Heart left ventricle (tissue), 16 donors: ENCODE results near the gene NUDT12. TPM values are rescaled to one million over a fixed set of nuclear protein-coding genes. Genes with fewer than 3 reads are reported as not detected.

Experiments used
- ATAC-seq, 4 donors: fragments of 200-7000 bp; cut with Tn5 transposase; one replicate each; pipeline ENCODE4 v1.9.1; 2020 to 2022; ENCODE audit warnings: moderate library complexity in 4 of 4, mild to moderate bottlenecking in 3 of 4, moderate number of reproducible peaks in 1 of 4
- DNase-seq, 5 donors: peaks; one replicate each; pipeline ENCODE4 v3.0.0-alpha.2; 2020
- H3K27ac ChIP-seq, 12 donors: fragments of 200-600 bp; sonication (generic) in 4 of 12; one replicate each; pipeline versions ENCODE4 v1.5.0 to v1.8.0; 2016 to 2022; ENCODE audit warnings: mild to moderate bottlenecking in 2 of 12
- H3K27me3 ChIP-seq, 9 donors: fragments of 200-600 bp; sonication (generic) in 2 of 9; one replicate each; pipeline versions ENCODE4 v1.5.1 to v1.8.0; 2016 to 2022; ENCODE audit warnings: mild to moderate bottlenecking in 3 of 9
- H3K36me3 ChIP-seq, 9 donors: fragments of 200-600 bp; sonication (generic) in 2 of 9; one replicate each; pipeline versions ENCODE4 v1.5.0 to v1.8.0; 2018 to 2022; ENCODE audit warnings: mild to moderate bottlenecking in 2 of 9
- H3K4me1 ChIP-seq, 12 donors: fragments of 200-600 bp; sonication (generic) in 4 of 12; one replicate each; pipeline versions ENCODE4 v1.5.0 to v1.8.0; 2016 to 2022; ENCODE audit warnings: mild to moderate bottlenecking in 3 of 12
- H3K4me3 ChIP-seq, 12 donors: fragments of 200-600 bp; sonication (generic) in 4 of 12; one replicate each; pipeline versions ENCODE4 v1.5.0 to v1.8.0; 2017 to 2022; ENCODE audit warnings: mild to moderate bottlenecking in 9 of 12, moderate library complexity in 4 of 12
- H3K9me3 ChIP-seq, 12 donors: fragments of 200-600 bp; sonication (generic) in 4 of 12; one replicate each; pipeline versions ENCODE4 v1.5.0 to v1.8.0; 2016 to 2022; ENCODE audit warnings: mild to moderate bottlenecking in 1 of 12
- POLR2A ChIP-seq, 2 donors: fragments of 450-650 bp; IDR thresholded peaks; one replicate each; pipeline ENCODE4 v1.6.1; 2017; ENCODE audit warnings: antibody characterized with exemption in 2 of 2, mild to moderate bottlenecking in 2 of 2, moderate library complexity in 2 of 2
- WGBS, 4 donors: extraction: QIAGEN DNeasy Blood & Tissue Kit in 2 of 4; methylation state at CpG; one replicate each; pipeline versions ENCODE4 v1.1.5 to v1.1.7; 2013 to 2018; 5-methylcytosine and 5-hydroxymethylcytosine counted together
- intact Hi-C, 10 donors: fragments of 100-400 bp; cut with DNase I; formaldehyde crosslinking; loops; one replicate each; pipeline versions ENCODE4 v1.11.1 to v1.14.2; 2022
- polyA plus RNA-seq, 2 donors: library from polyadenylated mRNA; stranded (reverse); fragments of 200-250 nt; gene quantifications; one replicate each; pipeline ENCODE4 v1.2.3, GENCODE V29; 2013
- total RNA-seq, 9 donors: library from RNA; depleted of rRNA in 2 of 9; stranded (reverse); fragments of >200 nt in 2 of 9; fragmentation: NEBNext Ultra II Directional in 3 of 9; extraction: Animal tissue kit (Norgen Biotek cat#: 25700) in 3 of 9; gene quantifications; one replicate each; pipeline versions ENCODE4 v1.1.0 to v1.2.4, GENCODE V29; 2016 to 2023
- TF ChIP-seq, protein P1 (sequence below), 12 donors: fragments of 200-600 bp; sonication (generic) in 4 of 12; IDR thresholded peaks; one replicate each; pipeline versions ENCODE4 v1.5.0 to v1.8.0; 2018 to 2022; ENCODE audit warnings: antibody characterized with exemption in 12 of 12, mild to moderate bottlenecking in 5 of 12
- donor health status: ischemic (EF 13 %, LVEDD 7.1; RV severe dilation, severe dysfunction).
- donor health status: healthy with polysubstance abuse.
- donor health status: DM: no; HTN: yes; CAD: no.
- donor health status: DM: no; HTN: no; CAD: no.
- donor health status: ischemic (EF 25% LVEDD 6.9; RV normal size, moderate dysfunction).
- donor health status: ischemic (EF 25% LVEDD 5.7; RV mildly dilated, moderate dysfunction).
- donor health status: healthy.
- donor health status: DM: yes; HTN: yes; CAD: no.
- donor health status: ischemic (EF 35%, LVEDD 5.7; RV mildly dilated, moderate dysfunction).
- donor health status: nonischemic (EF 11% LVEDD 7.7; RV severe dilation, severe dysfunction).
- donor health status: DM: yes; HTN: yes; CAD: no.
- donor health status: PGD.
- donor health status: ischemic (EF 29% LVEDD 5.4; RV normal size, mild dysfunction).
- donor health status: nonischemic (EF 23%, LVEDD 6.1; RV moderate dilation, normal function).

NUDT12 gene
- total and polyA plus RNA-seq, 11 donors, result 6.0 to 14.5 (median 11.8) TPM

DNA sequence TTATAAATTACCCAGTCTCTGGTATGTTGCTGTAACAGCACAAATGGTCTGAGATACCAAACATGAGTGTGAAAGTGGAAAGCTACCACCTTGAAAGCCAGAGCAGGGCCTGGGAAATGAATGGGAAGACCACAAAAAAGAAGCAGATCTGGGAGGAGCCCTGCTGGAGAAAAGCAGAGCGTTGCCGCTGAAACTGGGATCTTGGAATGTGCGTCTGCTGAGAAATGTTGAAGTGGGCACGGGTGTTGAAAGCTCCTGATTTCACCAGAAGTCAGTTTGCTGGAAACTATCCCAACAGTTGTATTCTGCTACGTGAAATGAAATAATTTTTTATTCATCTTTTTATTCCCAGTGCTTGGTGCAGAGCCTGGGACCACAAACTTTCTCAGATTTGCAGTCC, 40.0 kb downstream of the NUDT12 start:
- WGBS, 4 donors, result 52 to 63% (median 59%) methylated on average over 5 of the region's 5 CpGs
- intact Hi-C loops, result no loop called here
- Histone ChIP-seq H3K27me3 (no peaks in the 10 kb centered on the region), H3K9me3 (no peaks in the 10 kb centered on the region), H3K36me3 (no peaks in the 10 kb centered on the region), H3K4me3 (no peak overlapping the region), H3K27ac (no peak overlapping the region), H3K4me1 (peaks cover 0 to 3% (median 0%) of the 10 kb centered on the region in 12 donors)
- TF ChIP-seq POLR2A (IDR thresholded peaks at IDR 0.05), result no peak
- TF ChIP-seq, protein P1, sequence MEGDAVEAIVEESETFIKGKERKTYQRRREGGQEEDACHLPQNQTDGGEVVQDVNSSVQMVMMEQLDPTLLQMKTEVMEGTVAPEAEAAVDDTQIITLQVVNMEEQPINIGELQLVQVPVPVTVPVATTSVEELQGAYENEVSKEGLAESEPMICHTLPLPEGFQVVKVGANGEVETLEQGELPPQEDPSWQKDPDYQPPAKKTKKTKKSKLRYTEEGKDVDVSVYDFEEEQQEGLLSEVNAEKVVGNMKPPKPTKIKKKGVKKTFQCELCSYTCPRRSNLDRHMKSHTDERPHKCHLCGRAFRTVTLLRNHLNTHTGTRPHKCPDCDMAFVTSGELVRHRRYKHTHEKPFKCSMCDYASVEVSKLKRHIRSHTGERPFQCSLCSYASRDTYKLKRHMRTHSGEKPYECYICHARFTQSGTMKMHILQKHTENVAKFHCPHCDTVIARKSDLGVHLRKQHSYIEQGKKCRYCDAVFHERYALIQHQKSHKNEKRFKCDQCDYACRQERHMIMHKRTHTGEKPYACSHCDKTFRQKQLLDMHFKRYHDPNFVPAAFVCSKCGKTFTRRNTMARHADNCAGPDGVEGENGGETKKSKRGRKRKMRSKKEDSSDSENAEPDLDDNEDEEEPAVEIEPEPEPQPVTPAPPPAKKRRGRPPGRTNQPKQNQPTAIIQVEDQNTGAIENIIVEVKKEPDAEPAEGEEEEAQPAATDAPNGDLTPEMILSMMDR (IDR thresholded peaks at IDR 0.05), result no peak
- ATAC-seq, result no peak
- DNase-seq, result no peak

DNA sequence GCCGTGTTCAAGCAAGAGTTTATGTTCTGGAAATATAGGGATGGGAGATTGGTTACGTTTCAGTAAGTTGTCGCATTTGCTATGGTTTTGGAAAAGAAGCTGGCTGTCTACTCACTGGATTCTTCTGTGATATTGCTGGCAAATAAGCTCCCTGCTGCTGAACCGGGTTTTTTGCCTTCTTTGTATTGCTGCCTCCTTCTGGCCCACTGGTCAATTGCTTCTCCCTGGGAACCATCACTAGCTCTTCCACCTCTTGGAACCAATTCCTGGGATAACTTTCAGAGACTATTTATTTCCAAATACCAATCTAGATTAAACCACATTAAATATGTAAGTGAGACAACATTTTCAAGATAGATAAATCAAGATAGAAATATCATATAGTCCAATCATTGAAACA, 43.0 kb downstream of the NUDT12 start:
- no peak for DNase-seq
- Histone ChIP-seq H3K27me3 (no peaks in the 10 kb centered on the region), H3K4me3 (no peak overlapping the region), H3K9me3 (no peaks in the 10 kb centered on the region), H3K4me1 (no peaks in the 10 kb centered on the region), H3K36me3 (no peaks in the 10 kb centered on the region), H3K27ac (no peak overlapping the region)
- TF ChIP-seq, protein P1 (IDR thresholded peaks at IDR 0.05), result no peak
- TF ChIP-seq POLR2A (IDR thresholded peaks at IDR 0.05), result no peak
- 73 to 82% (median 75%) methylated on average over 4 of the region's 4 CpGs for WGBS, 4 donors
- intact Hi-C loops, result no loop called here
- no peak for ATAC-seq

- WGBS, 4 donors, result 96 to 100% (median 98%) methylated on average over 1 of the region's 1 CpG
- Histone ChIP-seq H3K36me3 (no peaks in the 10 kb centered on the region), H3K4me3 (no peak overlapping the region), H3K9me3 (no peaks in the 10 kb centered on the region), H3K4me1 (no peaks in the 10 kb centered on the region), H3K27me3 (no peaks in the 10 kb centered on the region), H3K27ac (no peak overlapping the region)
- DNase-seq (no peak), ATAC-seq (no peak)
- no peak for TF ChIP-seq POLR2A (IDR thresholded peaks at IDR 0.05)
- TF ChIP-seq, protein P1 (IDR thresholded peaks at IDR 0.05), result no peak
- intact Hi-C loops, result no loop called here
Observed at GRCh38 chr5:103514371-103514770, 48.2 kb downstream of the NUDT12 start.

GRCh38 chr5:103513701-103514100, 48.9 kb downstream of the NUDT12 start:
- no peak overlapping the region for H3K27ac ChIP-seq
- no peak overlapping the region for H3K4me3 ChIP-seq
- ATAC-seq, result no peak
- no peaks in the 10 kb centered on the region for H3K9me3 ChIP-seq
- H3K27me3 ChIP-seq, result no peaks in the 10 kb centered on the region
- no peak for DNase-seq
- H3K36me3 ChIP-seq, result no peaks in the 10 kb centered on the region
- 32 to 45% (median 39%) methylated on average over 1 of the region's 1 CpG for WGBS, 4 donors
- no peaks in the 10 kb centered on the region for H3K4me1 ChIP-seq
- intact Hi-C loops, result no loop called here
- no peak for TF ChIP-seq POLR2A (IDR thresholded peaks at IDR 0.05)
- TF ChIP-seq, protein P1 (IDR thresholded peaks at IDR 0.05), result no peak
